Hindlimb muscle (tissue), 1 donor: Measurements from ENCODE around the gene MAP4K2. TPM values are rescaled to one million over a fixed set of nuclear protein-coding genes. Genes with fewer than 3 reads are reported as not detected.
A peak's percentile ranks its signal among the peaks of the same experiment; 100 is the strongest.
"Not testable (repeated sequence)": the region's sequence is repeated elsewhere in the genome, so short reads cannot be mapped to it uniquely, and the experiment has no call there.

Experiments used
- DNase-seq: peaks from one replicate; pipeline ENCODE4 v3.0.0-alpha.2; 2013
- polyA plus RNA-seq: library from polyadenylated mRNA; unstranded; fragments of 120-200 nt; gene quantifications from one replicate; pipeline ENCODE4 v1.2.1, GENCODE V29; 2013; ENCODE audit not compliant: insufficient read length

MAP4K2 gene
- 8.6 TPM for polyA plus RNA-seq

DNA sequence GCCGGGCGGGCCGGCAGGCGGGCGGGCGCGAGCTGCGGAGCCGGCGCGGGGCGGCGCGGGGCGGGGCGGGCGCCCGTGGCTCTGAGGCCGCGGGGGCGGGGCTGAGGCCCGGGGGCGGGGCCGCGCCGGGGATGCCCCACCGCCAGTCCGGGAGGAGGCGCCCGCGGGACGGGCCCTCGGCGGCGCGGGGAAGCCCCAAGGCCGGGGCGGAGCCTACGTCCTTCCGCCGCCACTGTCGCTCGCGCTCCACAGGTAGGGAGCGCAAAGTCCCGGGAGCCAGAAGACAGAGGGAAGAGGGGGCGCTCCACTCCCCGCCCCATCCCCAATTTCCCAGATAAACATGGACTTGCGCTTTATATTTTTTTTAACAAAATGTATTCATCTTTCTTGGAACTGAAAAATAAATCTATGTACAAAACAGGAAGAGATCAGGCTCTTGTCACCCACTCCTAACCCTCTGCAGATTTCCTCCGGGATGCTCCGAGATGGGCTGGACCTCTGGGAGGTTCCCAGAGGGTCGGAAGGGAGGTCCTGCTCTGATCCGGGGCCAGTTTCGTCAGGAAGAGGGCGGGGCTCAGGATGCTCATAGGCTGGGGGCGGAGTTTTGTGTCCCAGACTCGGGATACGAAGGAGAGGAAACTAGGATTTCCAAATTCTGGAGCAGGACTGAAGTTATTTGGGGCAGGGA is at the start of gene MAP4K2:
Gene MAP4K2 (minus strand): TSS at position 57 of the 688 bp plus-strand sequence. CDS start 65 bp downstream, outside the sequence.
- DNase-seq: peak; percentile 87

DNA sequence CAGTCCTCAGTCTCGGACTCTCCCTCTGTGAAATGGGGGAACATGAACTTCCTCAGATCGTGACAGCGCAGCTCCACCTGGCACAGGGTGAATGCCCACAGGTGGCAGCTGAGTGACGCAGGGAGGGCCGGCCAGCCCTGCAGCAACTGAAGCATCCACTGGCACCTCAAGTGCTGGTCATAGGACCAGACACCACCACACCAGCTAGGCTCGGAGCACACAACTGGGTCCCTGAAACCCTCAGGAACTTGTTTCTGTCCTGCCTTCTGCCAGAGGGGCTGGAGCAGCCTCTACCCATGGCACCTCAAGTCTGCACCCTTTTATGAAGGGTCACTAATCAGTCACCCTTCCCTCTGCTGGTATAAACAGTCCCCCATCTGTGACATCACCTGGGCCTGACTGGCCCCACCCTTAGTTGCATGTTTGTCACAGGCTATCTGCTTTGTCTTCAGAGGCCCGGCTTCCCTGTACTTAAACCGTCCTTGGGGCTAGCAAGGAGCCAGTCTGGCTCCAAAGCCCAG is 48.9 kb upstream of the MAP4K2 start:
- no peak for DNase-seq

DNA sequence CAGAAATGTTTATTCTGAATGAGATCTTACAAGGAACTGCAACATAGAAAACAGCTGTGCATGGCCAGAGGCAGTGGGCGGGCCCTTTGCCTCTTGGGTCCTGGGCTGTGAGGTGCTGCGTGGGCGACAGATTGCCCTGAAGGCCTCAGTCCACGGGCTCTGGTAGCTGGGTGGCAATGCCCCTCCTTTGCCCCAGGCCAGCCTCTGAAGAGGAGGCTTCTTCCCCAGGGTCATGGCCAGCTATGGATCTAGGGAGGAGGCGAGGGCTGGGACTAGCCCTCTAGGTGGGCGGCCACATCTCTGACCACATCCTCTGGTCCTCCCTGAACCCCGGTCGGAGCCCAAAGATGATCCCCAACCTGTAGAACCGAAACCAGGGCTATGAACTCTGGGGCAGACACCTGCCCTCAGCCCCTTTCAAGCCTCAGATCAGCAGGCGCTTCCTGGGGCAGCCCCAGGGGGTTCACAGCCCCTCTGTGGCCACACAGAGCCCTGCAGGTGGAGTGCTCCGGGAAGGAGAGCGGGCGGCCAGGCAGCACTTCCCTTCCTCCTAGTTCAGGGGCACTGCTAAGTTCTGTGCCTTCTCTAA is 48.1 kb upstream of the MAP4K2 start:
- DNase-seq: no peak

DNA sequence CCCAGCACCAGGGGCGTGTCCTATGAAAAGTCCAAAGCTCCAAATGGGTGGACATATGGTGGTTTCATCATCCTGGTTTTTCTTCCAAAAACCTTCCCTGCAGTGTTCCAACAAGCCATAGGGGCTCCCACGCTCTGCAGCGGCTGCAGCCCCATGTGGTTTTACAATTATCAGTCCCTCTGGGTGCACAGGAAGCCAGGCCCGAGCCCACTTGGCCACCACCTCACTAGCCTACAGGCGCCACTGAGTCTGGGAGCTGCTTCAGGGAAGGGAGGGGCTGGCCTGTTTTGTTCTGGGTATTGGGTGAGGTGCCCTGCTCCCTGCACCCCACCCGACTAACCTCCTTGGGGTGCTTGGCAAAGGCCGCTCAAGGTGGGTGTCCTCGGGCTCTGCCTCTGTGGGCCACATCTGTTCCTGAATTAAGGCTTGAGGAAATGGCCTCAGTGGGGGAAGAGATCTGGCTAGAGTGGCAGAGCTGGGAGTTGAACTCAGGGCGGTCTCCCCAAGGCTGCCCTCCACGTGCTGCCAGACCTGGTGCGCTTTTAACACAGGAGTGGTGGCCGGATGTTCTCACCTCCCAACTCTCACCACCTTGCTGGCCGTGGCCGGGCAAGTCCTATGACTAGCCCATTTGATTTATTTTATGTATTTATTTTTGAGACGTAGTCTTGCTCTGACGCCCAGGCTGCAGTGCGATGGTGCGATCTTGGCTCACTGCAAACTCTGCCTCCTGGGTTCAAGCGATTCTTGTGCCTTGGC is 46.8 kb upstream of the MAP4K2 start:
- DNase-seq: no peak

DNA sequence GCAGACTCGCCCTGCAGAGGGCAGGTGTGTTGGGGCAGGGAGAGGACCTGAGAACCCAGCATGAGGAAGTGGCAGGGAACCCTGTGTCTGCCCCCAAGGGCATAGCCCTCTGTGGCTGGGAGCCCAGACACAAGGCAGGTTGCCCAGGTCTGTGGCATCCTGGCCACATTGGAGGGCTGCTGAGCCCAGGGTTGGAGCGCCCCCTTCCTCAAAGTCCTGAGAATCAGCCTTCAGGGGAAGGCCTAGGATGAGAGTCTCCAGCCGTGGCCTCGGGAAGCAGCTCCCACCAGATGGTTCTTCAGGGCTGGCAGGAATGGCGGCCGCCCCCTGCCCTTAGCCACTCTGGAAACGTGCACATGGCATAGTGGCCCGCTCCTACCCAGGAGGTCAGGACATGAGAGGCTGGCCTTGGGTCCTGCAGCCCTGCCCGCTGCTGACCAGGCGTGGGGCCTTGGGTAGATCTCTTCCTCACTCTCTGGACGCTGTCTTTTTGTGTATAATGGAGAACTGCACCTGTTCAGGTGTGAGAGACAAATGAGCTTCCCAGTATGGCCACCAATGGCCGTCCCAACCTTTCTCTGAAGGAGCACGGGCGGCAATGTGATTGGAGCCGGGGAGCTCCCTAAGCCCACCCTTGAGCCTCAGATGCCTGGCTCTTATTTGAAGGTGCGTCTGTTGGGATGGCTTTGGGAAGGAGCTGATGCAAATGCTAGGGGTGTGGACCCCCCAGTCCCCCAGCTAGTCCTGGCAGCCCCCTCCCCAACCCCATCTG is 46.0 kb upstream of the MAP4K2 start:
- DNase-seq: no peak

DNA sequence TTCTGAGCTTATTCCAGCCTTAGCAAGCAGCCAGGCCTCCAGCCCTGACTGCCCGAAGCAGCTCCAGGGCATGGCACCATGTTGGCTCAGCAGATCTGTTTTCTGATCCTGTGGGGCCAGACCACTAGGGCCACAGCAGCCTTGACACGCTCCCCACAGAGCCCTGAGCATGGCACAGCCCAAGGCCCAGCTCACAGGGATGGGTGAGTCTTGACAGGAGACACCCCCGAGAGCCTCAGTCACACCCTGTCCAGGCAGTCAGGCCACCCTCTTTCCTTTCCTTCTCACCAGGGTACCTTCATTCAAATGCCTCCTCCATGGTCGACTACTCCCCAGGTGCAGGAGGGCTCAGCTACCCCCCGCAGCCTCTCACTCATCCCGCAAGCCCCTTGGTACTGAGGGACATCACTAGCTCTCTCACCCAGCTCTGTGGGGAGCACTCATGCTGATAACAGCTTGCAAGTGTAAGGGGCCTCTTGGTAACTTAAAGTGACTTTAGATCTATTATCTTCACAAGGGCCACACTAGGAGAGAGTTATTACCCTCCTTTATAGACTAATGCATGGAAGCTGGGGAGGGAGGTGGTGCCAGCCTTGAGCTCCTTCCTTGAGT is 45.3 kb upstream of the MAP4K2 start:
- DNase-seq: no peak

DNA sequence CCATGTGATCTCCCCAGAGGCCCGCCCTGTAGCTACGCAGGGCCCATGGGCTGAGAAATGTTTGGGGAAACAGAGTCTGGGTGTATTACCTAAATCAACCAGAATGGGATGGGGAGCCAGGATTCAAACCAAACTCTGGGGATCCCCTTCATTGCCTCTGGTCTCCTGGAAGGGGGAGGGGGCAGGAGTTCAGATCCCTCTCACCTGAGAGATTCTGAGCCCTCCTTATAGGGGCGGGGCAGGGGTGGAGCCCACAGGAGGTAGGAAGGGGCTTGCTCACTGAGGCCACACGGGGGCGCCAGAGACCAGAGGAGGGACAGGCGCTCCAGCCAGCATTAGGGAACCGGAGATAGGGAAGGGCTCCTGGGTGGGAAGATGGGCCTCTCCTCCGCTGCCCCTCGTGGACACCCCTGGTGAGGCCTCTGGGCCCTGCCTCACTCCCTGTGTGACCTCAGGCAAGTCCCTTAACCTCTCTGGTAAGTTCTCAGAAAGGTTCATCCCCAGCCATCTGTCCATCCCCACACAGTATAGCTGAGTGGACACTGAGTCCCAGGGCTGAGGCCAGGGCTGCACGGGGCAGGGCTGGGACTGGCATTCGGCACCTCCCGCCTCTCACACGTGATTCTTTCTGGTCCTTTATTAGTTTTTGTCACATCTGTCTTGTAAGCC is 44.1 kb upstream of the MAP4K2 start:
- peak; percentile 85 for DNase-seq

DNA sequence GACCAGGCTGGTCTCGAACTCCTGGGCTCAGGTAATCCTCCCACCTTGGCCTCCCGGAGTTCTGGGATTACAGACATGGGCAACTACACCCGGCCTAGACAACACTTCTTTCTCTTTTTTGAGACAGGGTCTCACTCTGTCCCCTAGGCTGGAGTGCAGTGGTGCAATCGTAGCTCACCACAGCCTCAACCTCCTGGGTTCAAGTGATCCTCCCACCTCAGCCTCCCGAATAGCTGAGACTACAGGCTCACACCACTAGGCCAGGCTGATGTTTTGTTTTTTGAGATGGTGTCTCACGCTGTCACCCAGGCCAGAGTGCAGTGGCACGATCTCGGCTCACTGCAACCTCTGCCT is 42.7 kb upstream of the MAP4K2 start:
- DNase-seq: not testable (repeated sequence)

DNA sequence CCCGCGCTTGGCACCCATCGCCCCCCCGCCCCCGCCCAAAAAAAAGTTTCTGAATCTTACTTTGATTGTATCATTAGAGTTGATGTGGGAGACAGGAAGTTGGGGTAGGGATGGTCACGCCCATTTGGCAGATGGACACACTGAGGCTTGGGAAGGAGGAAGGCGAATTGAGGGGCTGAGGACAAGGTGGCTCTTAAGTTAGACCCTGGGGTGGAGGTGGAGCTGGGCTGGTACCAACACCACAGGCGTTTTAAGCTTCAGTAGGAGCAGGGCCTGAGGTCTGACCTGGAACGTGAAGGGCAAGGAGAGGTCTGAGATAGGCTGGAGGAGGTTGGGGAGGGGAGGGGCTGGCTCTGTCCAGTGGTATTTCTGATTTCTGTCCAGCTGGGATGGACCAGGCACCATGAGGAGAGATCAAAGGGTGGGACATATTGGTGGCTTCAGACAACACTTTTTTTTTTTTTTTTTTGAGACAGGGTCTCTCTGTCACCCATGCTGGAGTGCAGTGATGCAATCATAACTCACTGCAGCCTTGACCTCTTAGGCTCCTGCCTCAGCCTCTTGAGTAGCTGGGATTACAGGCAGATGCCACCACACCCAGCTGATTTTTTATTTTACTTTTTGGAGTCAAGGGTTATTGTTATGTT is 42.2 kb upstream of the MAP4K2 start:
- no peak for DNase-seq

DNA sequence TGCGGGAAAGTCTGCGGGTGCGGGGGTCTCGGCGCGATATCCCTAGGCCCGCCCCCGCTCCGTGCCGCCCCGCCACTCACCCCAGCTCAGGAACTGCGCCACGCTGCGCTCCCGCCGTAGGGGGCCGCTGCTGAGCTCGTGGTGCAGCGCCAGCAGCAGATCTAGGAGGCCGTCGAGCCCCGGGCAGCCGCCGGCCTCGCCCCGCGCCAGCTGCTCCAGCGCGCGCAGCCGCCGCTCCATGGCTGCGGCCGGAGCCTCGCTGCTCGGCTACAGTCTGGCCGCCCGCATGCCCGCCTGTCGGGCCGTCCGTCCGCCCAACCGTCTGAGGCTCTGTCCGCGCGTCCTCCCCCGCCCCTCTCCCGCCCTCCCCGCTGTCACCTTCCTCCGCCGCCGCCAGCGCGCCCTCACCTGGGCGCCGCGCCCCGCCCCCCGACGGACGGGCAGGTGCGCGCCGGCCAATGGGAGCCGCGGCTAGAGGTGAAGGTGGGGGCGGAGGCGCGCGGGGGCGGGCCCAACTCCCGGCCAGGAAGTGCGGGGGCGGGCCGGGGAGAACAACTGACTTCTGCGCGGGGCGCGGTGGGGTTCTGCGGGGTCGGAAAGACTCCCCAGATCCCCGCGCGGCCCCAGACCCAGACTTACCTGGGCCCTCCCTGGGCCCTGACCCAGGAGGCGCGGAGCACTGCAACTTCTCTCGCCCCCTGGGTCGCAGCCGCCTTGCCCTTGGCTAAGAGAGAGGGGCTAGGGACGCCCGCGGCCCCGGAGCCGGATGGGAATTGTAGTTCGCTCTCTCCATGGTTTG is 41.5 kb upstream of the MAP4K2 start, which contains the start of gene CDC42BPG:
Gene CDC42BPG (minus strand): TSS at position 324 of the 799 bp plus-strand sequence. CDS start 84 bp downstream, at position 240.
- DNase-seq: peak; percentile 79

DNA sequence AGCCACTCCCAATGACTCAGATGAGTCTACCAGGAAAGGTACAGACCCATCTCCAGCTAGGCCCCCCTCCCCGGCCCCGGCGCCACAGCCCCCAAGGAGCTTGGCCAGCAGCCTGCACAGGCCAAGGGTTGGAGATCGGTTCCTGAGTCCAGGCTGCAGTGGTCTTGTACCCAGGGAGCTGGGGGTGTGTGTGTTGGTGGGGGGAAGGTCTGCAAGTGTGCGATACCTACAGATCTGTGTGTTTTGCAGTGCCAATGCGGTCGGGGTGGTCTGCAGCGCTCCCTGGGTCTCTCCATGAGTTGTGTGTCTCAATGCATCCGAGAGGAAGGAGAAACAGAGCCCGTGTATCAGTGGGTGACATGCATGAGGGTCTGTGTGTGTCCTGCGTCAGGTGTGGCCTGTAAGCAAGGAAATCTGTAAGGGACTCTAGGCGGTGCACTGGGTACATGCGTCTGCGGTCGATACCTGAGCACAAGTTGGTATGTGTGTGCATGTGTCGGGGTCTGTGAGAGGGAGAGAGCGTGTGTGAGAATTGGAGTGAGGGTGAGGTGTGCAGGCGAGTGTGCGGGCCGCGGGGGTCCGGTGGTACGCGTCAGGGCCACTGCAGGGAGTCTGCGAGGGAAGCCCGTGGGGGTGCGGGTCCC is 40.8 kb upstream of the MAP4K2 start:
- DNase-seq: no peak

DNA sequence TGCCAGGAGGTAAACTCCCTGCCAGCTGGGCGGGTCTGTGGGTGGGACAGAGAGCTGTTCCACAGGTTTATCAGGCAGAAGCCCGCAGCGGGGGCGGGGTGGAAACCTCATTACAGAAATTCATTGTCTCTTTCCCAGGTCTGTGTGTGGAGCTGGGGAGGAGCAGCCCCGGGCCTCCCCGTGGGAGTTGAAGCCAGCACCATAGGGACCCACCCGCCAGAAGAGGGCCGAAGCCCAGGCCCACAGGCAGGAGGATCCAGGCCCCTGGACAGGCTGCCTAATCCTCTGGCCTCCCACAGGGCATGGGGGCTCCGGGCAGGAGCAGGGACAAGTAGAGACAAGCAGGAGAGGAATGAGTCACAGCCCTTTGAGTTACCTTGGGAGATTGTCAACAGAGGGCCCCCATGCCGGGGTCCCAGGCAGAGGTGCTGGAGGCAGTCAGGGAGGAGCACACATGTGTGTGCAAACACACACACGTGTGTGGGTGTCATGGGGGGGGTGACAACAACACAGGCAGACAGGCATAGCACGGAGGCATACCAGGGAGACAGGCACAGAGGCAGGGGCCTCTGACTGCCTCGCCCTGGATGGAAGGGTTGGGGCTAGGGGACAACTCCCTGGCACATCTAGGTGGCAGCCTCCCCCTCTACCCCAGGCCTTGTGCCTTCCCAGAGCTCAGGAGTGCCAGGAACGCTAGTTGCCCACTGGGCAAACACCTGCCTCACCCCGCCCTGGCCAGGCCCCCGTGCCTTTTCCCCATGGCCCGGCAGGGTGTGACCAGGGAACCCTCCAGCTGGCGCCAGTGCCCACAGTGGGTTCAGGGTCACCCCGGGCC is 40.1 kb upstream of the MAP4K2 start:
- DNase-seq: no peak

DNA sequence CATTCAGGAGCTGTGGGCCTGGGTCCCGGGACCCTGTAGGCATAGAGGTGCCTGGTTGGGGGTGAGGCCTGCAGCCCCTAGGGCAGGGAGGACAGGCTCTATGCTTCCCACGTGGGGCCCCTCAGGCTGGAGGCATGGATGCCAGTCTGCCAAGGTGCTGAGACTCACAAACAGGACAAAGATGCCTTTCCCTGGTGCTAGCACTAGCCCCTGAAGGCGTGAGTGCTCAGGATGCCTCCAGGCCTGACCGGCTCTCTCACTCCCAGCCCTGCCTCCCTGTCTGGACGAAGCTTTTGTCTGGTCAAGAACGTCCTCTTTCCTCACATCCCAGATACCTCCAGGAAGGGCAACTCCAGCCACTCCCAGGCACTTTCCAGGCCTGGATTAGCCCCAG is 39.3 kb upstream of the MAP4K2 start:
- no peak for DNase-seq

DNA sequence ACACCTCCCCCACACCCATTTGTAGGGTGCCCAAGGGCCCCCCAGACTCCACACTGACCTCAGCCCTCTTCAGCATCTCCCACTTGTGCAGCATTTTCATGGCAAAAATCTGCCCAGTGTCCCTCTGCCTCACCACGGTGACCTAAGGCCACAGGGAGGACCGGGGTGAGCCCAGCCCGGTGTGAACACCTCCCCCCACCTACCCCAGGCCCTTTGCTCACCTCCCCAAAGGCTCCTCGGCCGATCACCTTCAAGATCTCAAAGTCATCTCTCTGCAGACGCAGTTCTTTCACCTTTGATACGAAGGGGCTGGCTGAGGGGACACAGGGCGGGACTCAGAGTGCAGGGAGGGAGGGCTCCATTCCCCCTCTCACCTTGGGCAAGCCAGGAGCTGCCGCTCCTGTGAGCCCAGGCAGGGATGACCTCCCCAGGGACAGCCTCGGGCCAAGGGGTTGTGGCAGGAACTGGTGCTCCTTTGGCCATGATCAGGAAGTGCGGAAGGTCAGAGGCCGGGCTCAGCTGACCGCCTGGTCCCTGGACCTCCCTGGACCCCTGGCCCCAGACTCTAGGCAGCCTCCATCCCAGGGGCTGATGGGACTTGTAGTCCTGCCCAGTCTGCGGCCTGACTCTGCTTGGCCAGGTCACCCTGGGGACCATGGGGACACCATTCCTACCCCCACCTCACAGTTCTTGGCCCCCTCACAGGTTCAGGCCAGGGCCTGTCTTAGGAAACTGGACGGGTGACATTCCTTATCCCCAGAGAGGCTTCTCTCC is 38.8 kb upstream of the MAP4K2 start:
- no peak for DNase-seq

DNA sequence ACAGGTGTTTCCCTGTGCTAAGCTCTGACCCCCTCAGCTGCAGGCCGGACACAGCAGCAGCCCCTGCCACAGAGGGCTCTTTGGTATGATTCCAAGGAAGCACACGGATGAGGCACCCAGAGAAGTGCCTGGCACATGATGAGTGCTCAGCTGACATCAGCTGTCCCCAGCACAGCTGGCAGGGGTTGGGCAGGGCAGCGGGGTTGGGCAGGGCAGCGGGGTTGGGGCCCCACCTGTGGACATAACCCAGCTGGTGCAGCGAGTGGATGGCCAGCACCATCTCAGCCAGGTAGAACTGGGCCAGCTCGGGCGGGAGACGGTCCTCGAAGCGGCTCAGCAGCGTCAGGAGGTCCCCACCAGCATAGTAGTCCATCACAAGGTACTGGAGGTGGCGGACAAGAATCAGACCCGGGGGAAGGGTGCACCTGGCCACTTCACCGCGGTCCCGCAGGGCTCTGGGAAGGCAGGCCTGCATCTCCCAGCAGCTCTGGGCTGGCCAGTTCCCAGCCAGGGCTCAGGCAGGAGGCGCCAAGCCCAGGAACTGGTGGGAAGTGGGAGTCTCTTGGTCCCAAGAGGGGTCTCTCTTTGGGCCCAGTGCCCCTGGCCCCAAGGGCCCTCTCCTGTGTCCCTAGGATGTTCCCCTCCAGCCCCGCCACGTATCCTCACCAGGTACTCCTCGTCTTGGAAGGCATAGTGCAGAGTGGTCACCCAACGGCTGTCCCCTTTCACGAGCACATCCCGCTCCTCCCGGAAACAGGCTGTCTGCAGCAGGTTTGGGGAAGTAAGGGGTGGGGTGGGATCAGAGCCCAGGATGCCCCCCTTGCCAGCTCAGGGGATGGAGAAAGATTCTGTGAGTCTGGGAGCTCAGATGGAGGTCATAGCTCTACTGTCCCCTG is 37.1 kb upstream of the MAP4K2 start:
- no peak for DNase-seq

DNA sequence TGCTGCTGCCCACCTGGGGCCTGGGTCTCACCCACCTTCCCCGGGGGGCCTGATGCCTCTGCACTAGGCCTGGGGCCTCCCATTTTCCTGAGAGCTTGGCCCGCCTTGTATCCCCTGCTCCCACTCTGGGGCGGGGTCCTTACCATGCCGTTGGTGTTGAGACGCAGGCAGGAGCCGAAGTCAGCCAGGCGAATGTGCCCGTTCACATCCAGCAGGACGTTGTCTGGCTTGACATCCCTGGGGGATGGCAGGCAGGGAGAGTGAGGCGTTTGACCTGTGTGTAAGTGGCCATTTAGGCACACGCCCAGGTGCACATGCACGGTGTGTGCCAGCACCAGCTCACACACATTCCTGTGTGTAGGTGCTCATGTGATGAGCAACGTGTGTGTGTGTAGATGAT is 36.3 kb upstream of the MAP4K2 start:
- DNase-seq: no peak
